ENCODE data around the gene PWP2.
"Not testable (repeated sequence)": the region's sequence is repeated elsewhere in the genome, so short reads cannot be mapped to it uniquely, and the experiment has no call there.

Gene PWP2

GRCh38 chr21:44083631-44084291 lies 23.4 kb upstream of the PWP2 start:
- peak in 2 of 4 experiments; percentile 43 to 51 for DNase-seq

- no peak for DNase-seq
These were observed 22.5 kb upstream of the PWP2 start for GRCh38 chr21:44084496-44085241.

GRCh38 chr21:44085491-44086321 lies 21.5 kb upstream of the PWP2 start:
- DNase-seq, result no peak

- no peak for DNase-seq
These were observed 20.4 kb upstream of the PWP2 start for GRCh38 chr21:44086636-44087425.

GRCh38 chr21:44087426-44088400 lies 19.5 kb upstream of the PWP2 start:
- no peak for DNase-seq

GRCh38 chr21:44088401-44088780 lies 18.8 kb upstream of the PWP2 start:
- DNase-seq, result no peak

GRCh38 chr21:44089001-44089911 lies 17.9 kb upstream of the PWP2 start:
- peak in 1 of 4 experiments; percentile 21 for DNase-seq

- DNase-seq, result no peak
These were observed 16.9 kb upstream of the PWP2 start for GRCh38 chr21:44090325-44090724.

- no peak for DNase-seq
These were observed 15.0 kb upstream of the PWP2 start for GRCh38 chr21:44092211-44092610.

GRCh38 chr21:44093761-44094160 lies 13.4 kb upstream of the PWP2 start:
- no peak for DNase-seq

GRCh38 chr21:44094832-44095231 lies 12.4 kb upstream of the PWP2 start:
- no peak for DNase-seq

GRCh38 chr21:44098507-44098906 lies 8.7 kb upstream of the PWP2 start:
- DNase-seq, result not testable (repeated sequence)

- not testable (repeated sequence) for DNase-seq
These were observed 8.2 kb upstream of the PWP2 start for GRCh38 chr21:44098964-44099363.

- DNase-seq, result not testable (repeated sequence)
These were observed 390 bp downstream of the PWP2 start for GRCh38 chr21:44107589-44107988.

GRCh38 chr21:44113702-44114371 lies 6.6 kb downstream of the PWP2 start:
- not testable (repeated sequence) for DNase-seq

GRCh38 chr21:44122131-44122530 lies 14.9 kb downstream of the PWP2 start:
- not testable (repeated sequence) for DNase-seq

GRCh38 chr21:44127827-44128226 lies 20.6 kb downstream of the PWP2 start:
- not testable (repeated sequence) for DNase-seq

GRCh38 chr21:44133715-44134057 lies 26.5 kb downstream of the PWP2 start:
- not testable (repeated sequence) for DNase-seq

- DNase-seq, result not testable (repeated sequence)
These were observed 27.5 kb downstream of the PWP2 start for GRCh38 chr21:44134732-44135131.

GRCh38 chr21:44138039-44138438 lies 30.8 kb downstream of the PWP2 start:
- not testable (repeated sequence) for DNase-seq

Data from activated naive CD4-positive, alpha-beta T cell (primary cell).